Transverse colon (tissue), 3 donors: ENCODE data around the gene PIGW.

Source experiments
- POLR2A ChIP-seq: fragments of 450-650 bp; IDR thresholded peaks from one replicate; pipeline ENCODE4 v1.6.1; 2016; ENCODE audit warnings: antibody characterized with exemption, mild to moderate bottlenecking, moderate library complexity
- TF ChIP-seq, protein P1 (sequence below), 5 experiments: fragments of 200-600 bp in 3 of 5; fragments of 450-650 bp in 2 of 5; sonication (generic) in 3 of 5; IDR thresholded peaks; 1 replicate in 2 of 5; 2 replicates in 3 of 5; pipeline ENCODE4 v1.5.1; 2016 to 2017; ENCODE audit warnings: antibody characterized with exemption in 5 of 5, inconsistent platforms in 3 of 5, mild to moderate bottlenecking in 2 of 5, moderate library complexity in 1 of 5

- TF ChIP-seq, protein P1, sequence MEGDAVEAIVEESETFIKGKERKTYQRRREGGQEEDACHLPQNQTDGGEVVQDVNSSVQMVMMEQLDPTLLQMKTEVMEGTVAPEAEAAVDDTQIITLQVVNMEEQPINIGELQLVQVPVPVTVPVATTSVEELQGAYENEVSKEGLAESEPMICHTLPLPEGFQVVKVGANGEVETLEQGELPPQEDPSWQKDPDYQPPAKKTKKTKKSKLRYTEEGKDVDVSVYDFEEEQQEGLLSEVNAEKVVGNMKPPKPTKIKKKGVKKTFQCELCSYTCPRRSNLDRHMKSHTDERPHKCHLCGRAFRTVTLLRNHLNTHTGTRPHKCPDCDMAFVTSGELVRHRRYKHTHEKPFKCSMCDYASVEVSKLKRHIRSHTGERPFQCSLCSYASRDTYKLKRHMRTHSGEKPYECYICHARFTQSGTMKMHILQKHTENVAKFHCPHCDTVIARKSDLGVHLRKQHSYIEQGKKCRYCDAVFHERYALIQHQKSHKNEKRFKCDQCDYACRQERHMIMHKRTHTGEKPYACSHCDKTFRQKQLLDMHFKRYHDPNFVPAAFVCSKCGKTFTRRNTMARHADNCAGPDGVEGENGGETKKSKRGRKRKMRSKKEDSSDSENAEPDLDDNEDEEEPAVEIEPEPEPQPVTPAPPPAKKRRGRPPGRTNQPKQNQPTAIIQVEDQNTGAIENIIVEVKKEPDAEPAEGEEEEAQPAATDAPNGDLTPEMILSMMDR (IDR thresholded peaks at IDR 0.05) = no peak
- no peak for TF ChIP-seq POLR2A
These were observed 38.6 kb upstream of the PIGW start for GRCh38 chr17:36496018-36496789.
